Calu3 (cell line): ENCODE measurements around the gene IFNGR1. TPM values are rescaled to one million over a fixed set of nuclear protein-coding genes. Genes with fewer than 3 reads are reported as not detected.

Experiments
- BruUV-seq: library from RNA; stranded (reverse); fragments of 400-500 nt; replicated peaks from 2 replicates; lab custom pipeline; 2021; lab: Mats Ljungman, UMichigan
- CTCF ChIA-PET: fragments of 300-600 bp; sonication (Branson Sonifier 250); formaldehyde crosslinking; loops from one replicate; lab custom pipeline; 2022; ENCODE audit warnings: antibody characterized with exemption; lab: Charles Lee
- DNase-seq: peaks from one replicate; pipeline ENCODE4 v3.0.0; 2022
- H3K27ac Mint-ChIP-seq: one replicate; pipeline ENCODE4 v1.8.0; 2022; ENCODE audit warnings: mixed read lengths; ENCODE audit not compliant: unreplicated experiment
- H3K27me3 Mint-ChIP-seq: one replicate; pipeline ENCODE4 v1.8.0; 2022; ENCODE audit warnings: mixed read lengths; ENCODE audit not compliant: unreplicated experiment
- H3K36me3 Mint-ChIP-seq: one replicate; pipeline ENCODE4 v1.8.0; 2022; ENCODE audit warnings: mild to moderate bottlenecking, moderate library complexity, mixed read lengths; ENCODE audit not compliant: insufficient read depth, unreplicated experiment
- H3K4me1 Mint-ChIP-seq: one replicate; pipeline ENCODE4 v1.8.0; 2022; ENCODE audit warnings: mild to moderate bottlenecking, low read depth, mixed read lengths; ENCODE audit not compliant: unreplicated experiment
- H3K4me3 Mint-ChIP-seq: one replicate; pipeline ENCODE4 v1.8.0; 2022; ENCODE audit warnings: mild to moderate bottlenecking, low read depth, moderate library complexity, mixed read lengths; ENCODE audit not compliant: unreplicated experiment
- H3K9me3 Mint-ChIP-seq: one replicate; pipeline ENCODE4 v1.8.0; 2022; ENCODE audit warnings: low read depth, mixed read lengths; ENCODE audit not compliant: unreplicated experiment
- intact Hi-C: fragments of 100-400 bp; cut with micrococcal nuclease; formaldehyde crosslinking; loops from one replicate; pipeline ENCODE4 v1.10.0; 2022; ENCODE audit not compliant: unreplicated experiment
- total RNA-seq: library from RNA; stranded (reverse); gene quantifications from 2 replicates; pipeline ENCODE4 v1.2.3, GENCODE V29; 2022
- TF ChIP-seq, protein P1 (sequence below): fragments of 200-600 bp; IDR thresholded peaks from one replicate; pipeline ENCODE4 v1.8.0; 2022; ENCODE audit warnings: antibody characterized with exemption; ENCODE audit not compliant: unreplicated experiment

The IFNGR1 gene
- total RNA-seq, 1 experiment from 2014 or later = 26.4 TPM

DNA sequence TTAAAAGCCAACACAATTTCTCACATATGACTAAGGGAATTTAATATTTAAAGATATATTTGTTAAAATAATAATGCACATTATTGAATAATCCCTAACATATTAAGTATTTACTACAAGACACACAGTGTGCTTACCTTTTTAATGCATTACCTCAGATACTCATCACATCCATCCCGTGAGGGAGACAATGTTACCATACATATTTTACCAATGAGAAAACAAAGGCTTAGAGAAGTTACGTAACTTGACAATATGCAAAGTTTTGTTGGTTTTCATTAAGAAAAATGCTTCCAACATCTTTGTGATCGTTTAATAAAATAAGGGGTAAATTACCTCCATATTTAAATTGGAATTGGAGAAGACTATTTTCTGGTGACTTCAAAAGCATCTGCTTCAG is 4.3 kb downstream of the IFNGR1 start:
- no peaks in the 10 kb centered on the region for H3K9me3 Mint-ChIP-seq
- no peak for DNase-seq
- H3K27me3 Mint-ChIP-seq = no peaks in the 10 kb centered on the region
- CTCF ChIA-PET = no interaction called here
- H3K4me1 Mint-ChIP-seq = peaks cover 31% of the 10 kb centered on the region
- intact Hi-C loops = loop anchor here (10.0 kb wide), 1 partner anchor 50 kb away; no protein-coding TSS in a partner anchor
- BruUV-seq = no TSS peak
- peaks cover 30% of the 10 kb centered on the region for H3K36me3 Mint-ChIP-seq
- H3K27ac Mint-ChIP-seq = no peak overlapping the region
- no peak overlapping the region for H3K4me3 Mint-ChIP-seq
- TF ChIP-seq, protein P1, sequence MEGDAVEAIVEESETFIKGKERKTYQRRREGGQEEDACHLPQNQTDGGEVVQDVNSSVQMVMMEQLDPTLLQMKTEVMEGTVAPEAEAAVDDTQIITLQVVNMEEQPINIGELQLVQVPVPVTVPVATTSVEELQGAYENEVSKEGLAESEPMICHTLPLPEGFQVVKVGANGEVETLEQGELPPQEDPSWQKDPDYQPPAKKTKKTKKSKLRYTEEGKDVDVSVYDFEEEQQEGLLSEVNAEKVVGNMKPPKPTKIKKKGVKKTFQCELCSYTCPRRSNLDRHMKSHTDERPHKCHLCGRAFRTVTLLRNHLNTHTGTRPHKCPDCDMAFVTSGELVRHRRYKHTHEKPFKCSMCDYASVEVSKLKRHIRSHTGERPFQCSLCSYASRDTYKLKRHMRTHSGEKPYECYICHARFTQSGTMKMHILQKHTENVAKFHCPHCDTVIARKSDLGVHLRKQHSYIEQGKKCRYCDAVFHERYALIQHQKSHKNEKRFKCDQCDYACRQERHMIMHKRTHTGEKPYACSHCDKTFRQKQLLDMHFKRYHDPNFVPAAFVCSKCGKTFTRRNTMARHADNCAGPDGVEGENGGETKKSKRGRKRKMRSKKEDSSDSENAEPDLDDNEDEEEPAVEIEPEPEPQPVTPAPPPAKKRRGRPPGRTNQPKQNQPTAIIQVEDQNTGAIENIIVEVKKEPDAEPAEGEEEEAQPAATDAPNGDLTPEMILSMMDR = no peak

DNA sequence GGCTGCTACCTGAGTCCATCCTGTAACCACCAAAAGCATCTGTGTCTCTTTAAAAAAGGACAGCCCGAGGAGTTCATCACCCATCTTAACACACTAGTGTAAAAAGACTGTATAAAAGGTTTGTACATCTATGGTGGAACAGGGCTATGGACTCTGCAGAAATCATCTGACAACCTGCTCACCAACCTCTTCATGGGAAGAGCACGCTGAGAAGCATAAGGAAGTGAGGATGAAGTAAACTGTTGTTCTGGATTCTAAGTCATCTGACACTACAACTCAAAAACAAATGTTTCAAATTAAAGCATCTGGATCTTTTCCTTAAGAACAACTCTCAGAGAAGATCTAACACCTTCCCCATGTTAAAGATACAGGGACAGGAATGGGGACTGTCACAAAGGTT is 5.4 kb downstream of the IFNGR1 start:
- H3K36me3 Mint-ChIP-seq = peaks cover 21% of the 10 kb centered on the region
- intact Hi-C loops = loop anchor here (10.0 kb wide), 1 partner anchor 51 kb away; no protein-coding TSS in a partner anchor
- no peak for DNase-seq
- peaks cover 26% of the 10 kb centered on the region for H3K4me1 Mint-ChIP-seq
- no peaks in the 10 kb centered on the region for H3K27me3 Mint-ChIP-seq
- H3K9me3 Mint-ChIP-seq = no peaks in the 10 kb centered on the region
- TF ChIP-seq, protein P1 = no peak
- no peak overlapping the region for H3K27ac Mint-ChIP-seq
- CTCF ChIA-PET = no interaction called here
- no TSS peak for BruUV-seq
- H3K4me3 Mint-ChIP-seq = no peak overlapping the region

DNA sequence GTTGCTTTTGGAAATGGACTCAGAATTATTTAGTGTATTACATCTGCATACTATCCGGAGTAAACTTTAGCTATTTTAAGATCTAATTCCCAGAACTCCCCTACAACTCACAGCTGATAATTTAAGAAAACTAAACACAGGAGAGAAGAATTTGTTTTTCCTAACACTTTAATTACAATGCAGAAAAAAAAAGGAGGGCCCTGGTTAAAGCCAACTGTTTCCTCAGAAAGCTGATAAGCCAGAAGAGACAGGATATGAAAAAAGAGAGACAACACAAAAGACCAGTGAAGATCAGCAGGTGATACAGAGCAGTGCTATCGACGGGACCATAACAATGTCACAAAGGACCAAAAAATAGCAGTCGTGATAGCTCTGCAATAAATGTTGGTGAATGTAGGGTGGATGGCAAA is 5.8 kb downstream of the IFNGR1 start:
- Mint-ChIP-seq H3K27me3 (no peaks in the 10 kb centered on the region), H3K36me3 (peaks cover 16% of the 10 kb centered on the region), H3K9me3 (no peaks in the 10 kb centered on the region), H3K4me1 (peaks cover 26% of the 10 kb centered on the region), H3K4me3 (no peak overlapping the region), H3K27ac (no peak overlapping the region)
- TF ChIP-seq, protein P1 = no peak
- intact Hi-C loops = loop anchor here (10.0 kb wide), 1 partner anchor 51 kb away; no protein-coding TSS in a partner anchor
- CTCF ChIA-PET = no interaction called here
- DNase-seq = no peak
- no TSS peak for BruUV-seq

DNA sequence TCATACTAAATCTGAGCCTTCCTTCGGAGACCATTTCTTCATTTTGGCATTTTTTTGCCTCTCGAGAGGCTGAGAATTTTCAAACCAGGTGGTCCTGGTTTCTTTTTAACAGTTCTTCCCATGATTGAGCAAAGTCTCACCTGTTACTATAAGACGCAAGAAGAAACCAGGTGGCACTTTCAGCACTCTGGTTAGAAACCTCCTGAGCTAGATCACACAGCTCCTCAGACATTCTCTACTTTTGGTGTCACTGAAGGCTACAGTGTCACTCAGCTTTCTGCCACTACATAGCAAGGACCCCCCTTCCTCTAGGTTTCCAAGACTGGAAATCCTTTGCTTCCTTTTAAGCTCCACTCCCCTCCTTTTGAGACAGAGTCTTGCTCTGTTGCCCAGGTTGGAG is 7.3 kb downstream of the IFNGR1 start:
- CTCF ChIA-PET = no interaction called here
- no peak overlapping the region for H3K27ac Mint-ChIP-seq
- intact Hi-C loops = loop anchor here (10.0 kb wide), 1 partner anchor 53 kb away; no protein-coding TSS in a partner anchor
- H3K27me3 Mint-ChIP-seq = no peaks in the 10 kb centered on the region
- peaks cover 11% of the 10 kb centered on the region for H3K36me3 Mint-ChIP-seq
- H3K9me3 Mint-ChIP-seq = no peaks in the 10 kb centered on the region
- H3K4me3 Mint-ChIP-seq = no peak overlapping the region
- TF ChIP-seq, protein P1 = no peak
- BruUV-seq = no TSS peak
- H3K4me1 Mint-ChIP-seq = peaks cover 14% of the 10 kb centered on the region
- DNase-seq = no peak
